Activated T-helper 2 cell treated with anti-CD3 and anti-CD28 coated beads, Interferon-gamma antibody, Interleukin-2, Interleukin-4, amounts not matched to agents 10 μg/mL and 5 μg/mL and 100 μg/mL, durations not matched to agents 14 hours and 24 hours and 36 hours (primary cell): ENCODE measurements around the gene XRCC5. TPM values are rescaled to one million over a fixed set of nuclear protein-coding genes. Genes with fewer than 3 reads are reported as not detected.

ENCODE experiments used
- DNase-seq: peaks from one replicate; pipeline ENCODE4 v3.0.0; 2021; ENCODE audit warnings: low spot score
- H3K27ac Mint-ChIP-seq: one replicate; pipeline ENCODE4 v1.8.0; 2021; ENCODE audit warnings: mixed read lengths
- H3K27me3 Mint-ChIP-seq: one replicate; pipeline ENCODE4 v1.8.0; 2021; ENCODE audit warnings: low read depth, mixed read lengths
- H3K36me3 Mint-ChIP-seq: one replicate; pipeline ENCODE4 v1.8.0; 2021; ENCODE audit warnings: low read depth, mixed read lengths
- H3K4me1 Mint-ChIP-seq: one replicate; pipeline ENCODE4 v1.8.0; 2021; ENCODE audit warnings: low read depth, mixed read lengths
- H3K4me3 Mint-ChIP-seq: one replicate; pipeline ENCODE4 v1.8.0; 2021; ENCODE audit warnings: low read depth, mild to moderate bottlenecking, moderate library complexity, mixed read lengths
- H3K9me3 Mint-ChIP-seq: one replicate; pipeline ENCODE4 v1.8.0; 2021; ENCODE audit warnings: mixed read lengths
- intact Hi-C: fragments of 100-400 bp; cut with micrococcal nuclease; formaldehyde crosslinking; loops from one replicate; pipeline ENCODE4 v1.15.1; 2023
- total RNA-seq: library from RNA; stranded (reverse); gene quantifications from 2 replicates; pipeline ENCODE4 v1.2.3, GENCODE V29; 2022

XRCC5 gene
- total RNA-seq, 1 donor from 2014 or later, result 452 TPM

GRCh38 chr2:216149741-216150140, 40.6 kb downstream of the XRCC5 start:
- DNase-seq, result no peak
- Mint-ChIP-seq H3K36me3 (peaks cover 71% of the 10 kb centered on the region), H3K27me3 (no peaks in the 10 kb centered on the region), H3K4me3 (no peak overlapping the region), H3K4me1 (peaks cover 21% of the 10 kb centered on the region), H3K9me3 (no peaks in the 10 kb centered on the region), H3K27ac (no peak overlapping the region)
- intact Hi-C loops, result no loop called here

DNA sequence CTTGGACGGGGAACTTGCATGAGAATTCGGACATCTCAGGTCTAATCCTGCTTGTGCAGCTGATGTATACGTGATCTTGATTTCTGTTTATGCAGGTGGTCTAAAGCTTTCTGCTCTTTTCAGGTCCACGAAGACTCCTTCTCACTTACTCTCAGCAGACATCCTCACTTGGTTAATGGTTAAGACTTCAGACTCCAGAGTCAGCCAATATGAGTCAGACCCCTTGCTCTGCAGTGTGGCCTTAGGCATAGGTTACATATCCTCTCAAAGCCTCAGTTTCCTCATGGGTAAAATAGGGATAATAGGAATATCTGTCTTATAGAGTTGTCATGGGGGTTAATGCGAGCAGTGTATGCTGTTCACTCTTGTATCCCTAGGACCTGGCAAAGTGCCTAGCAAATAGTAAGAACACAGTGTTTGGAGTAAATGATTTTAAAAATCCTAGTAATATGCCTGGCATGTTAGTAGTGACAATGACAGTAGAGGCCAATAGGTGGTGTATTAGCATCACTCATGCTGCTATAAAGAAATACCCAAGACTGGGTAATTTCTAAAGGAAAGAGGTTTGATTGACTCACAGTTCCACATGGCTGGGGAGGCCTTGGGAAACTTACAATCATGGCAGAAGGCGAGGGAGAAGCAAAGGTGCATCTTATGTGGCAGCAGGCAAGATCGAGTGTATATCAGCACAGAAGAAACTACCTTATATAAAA, 42.3 kb downstream of the XRCC5 start:
- DNase-seq, result no peak
- H3K27me3 Mint-ChIP-seq, result no peaks in the 10 kb centered on the region
- peak overlapping the region; percentile 45 for H3K27ac Mint-ChIP-seq
- intact Hi-C loops, result no loop called here
- no peak overlapping the region for H3K4me3 Mint-ChIP-seq
- peaks cover 21% of the 10 kb centered on the region for H3K4me1 Mint-ChIP-seq
- peaks cover 85% of the 10 kb centered on the region for H3K36me3 Mint-ChIP-seq
- H3K9me3 Mint-ChIP-seq, result no peaks in the 10 kb centered on the region

DNA sequence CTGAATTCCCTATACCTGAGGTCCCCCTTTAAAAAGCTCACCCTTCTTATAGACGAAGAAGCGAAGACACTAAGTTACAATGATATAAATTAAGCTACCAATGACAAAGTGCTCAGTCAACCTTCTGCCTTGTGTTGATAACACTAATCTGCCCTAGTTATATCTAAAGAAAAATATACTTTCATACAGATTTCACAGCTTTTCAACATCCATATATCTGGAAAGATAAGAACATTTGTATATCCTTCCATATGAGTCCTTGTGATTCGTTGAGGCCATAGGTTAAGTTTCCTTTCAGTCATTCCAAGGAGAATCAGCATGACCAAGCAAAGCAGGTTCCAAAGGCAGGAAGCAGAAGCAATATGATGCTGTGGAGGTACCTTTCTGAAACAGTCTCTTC, 46.8 kb downstream of the XRCC5 start:
- Mint-ChIP-seq H3K27me3 (no peaks in the 10 kb centered on the region), H3K36me3 (peaks cover 83% of the 10 kb centered on the region), H3K4me1 (peaks cover 13% of the 10 kb centered on the region), H3K9me3 (no peaks in the 10 kb centered on the region), H3K4me3 (no peak overlapping the region), H3K27ac (no peak overlapping the region)
- DNase-seq, result no peak
- intact Hi-C loops, result no loop called here

GRCh38 chr2:216156822-216157221, 47.7 kb downstream of the XRCC5 start:
- intact Hi-C loops, result no loop called here
- Mint-ChIP-seq H3K27me3 (no peaks in the 10 kb centered on the region), H3K4me1 (peaks cover 12% of the 10 kb centered on the region), H3K36me3 (peaks cover 83% of the 10 kb centered on the region), H3K4me3 (no peak overlapping the region), H3K27ac (no peak overlapping the region), H3K9me3 (no peaks in the 10 kb centered on the region)
- no peak for DNase-seq

DNA sequence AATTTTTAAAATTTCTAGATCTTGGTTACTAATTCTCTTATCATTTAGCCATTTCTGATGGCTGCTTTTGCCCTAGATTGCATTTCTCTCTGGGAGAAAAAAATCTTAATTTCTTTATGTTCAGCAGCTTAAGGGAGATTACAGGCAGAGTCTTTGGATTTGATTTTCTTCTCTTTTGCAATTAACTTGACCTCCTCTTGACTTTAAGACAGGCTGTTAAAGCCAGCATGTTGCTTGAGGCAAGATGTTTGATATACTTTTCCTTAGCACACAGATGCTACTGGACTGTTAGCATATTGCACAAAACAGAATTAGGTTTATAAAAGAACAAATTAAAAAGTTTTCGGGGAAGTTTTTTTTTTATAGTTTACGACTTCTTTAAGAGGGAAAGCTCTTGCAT, 50.0 kb downstream of the XRCC5 start:
- H3K9me3 Mint-ChIP-seq, result no peaks in the 10 kb centered on the region
- no peaks in the 10 kb centered on the region for H3K27me3 Mint-ChIP-seq
- H3K4me3 Mint-ChIP-seq, result no peak overlapping the region
- H3K4me1 Mint-ChIP-seq, result peaks cover 7% of the 10 kb centered on the region
- H3K27ac Mint-ChIP-seq, result peak overlapping the region; percentile 52
- DNase-seq, result no peak
- peaks cover 86% of the 10 kb centered on the region for H3K36me3 Mint-ChIP-seq
- intact Hi-C loops, result no loop called here

DNA sequence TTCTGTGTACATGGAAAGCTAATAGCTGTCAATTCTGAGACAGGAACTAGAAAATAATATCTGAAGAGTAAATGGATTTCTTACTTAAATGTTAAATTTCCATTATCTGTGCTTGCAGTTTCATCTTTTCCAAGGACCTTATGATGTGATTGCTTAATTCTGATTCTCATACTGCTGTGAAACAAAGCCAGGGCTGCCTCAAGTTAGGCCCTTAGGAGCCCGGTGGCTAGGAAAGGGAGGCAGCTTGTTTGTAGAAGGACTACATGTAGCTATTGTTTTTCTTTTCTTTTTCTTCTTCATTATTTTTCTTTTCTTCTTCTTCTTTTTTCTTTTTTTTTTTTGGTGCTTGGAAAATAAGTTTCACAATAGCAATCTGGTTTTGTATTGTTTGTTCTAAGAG, 50.5 kb downstream of the XRCC5 start:
- peaks cover 87% of the 10 kb centered on the region for H3K36me3 Mint-ChIP-seq
- peaks cover 7% of the 10 kb centered on the region for H3K4me1 Mint-ChIP-seq
- H3K4me3 Mint-ChIP-seq, result no peak overlapping the region
- H3K27ac Mint-ChIP-seq, result no peak overlapping the region
- H3K27me3 Mint-ChIP-seq, result no peaks in the 10 kb centered on the region
- no peak for DNase-seq
- no peaks in the 10 kb centered on the region for H3K9me3 Mint-ChIP-seq
- intact Hi-C loops, result loop anchor here (10.0 kb wide), 1 partner anchor 125 kb away; no protein-coding TSS in a partner anchor

- peaks cover 90% of the 10 kb centered on the region for H3K36me3 Mint-ChIP-seq
- H3K27ac Mint-ChIP-seq, result no peak overlapping the region
- intact Hi-C loops, result loop anchor here (10.0 kb wide), 1 partner anchor 124 kb away; no protein-coding TSS in a partner anchor
- H3K9me3 Mint-ChIP-seq, result no peaks in the 10 kb centered on the region
- no peak overlapping the region for H3K4me3 Mint-ChIP-seq
- H3K4me1 Mint-ChIP-seq, result peaks cover 8% of the 10 kb centered on the region
- H3K27me3 Mint-ChIP-seq, result no peaks in the 10 kb centered on the region
- DNase-seq, result no peak
These were observed 51.6 kb downstream of the XRCC5 start for GRCh38 chr2:216160786-216161185.

GRCh38 chr2:216161967-216162366, 52.8 kb downstream of the XRCC5 start:
- intact Hi-C loops, result loop anchor here (10.0 kb wide), 1 partner anchor 123 kb away; no protein-coding TSS in a partner anchor
- Mint-ChIP-seq H3K36me3 (peaks cover 88% of the 10 kb centered on the region), H3K27me3 (no peaks in the 10 kb centered on the region), H3K4me1 (peaks cover 8% of the 10 kb centered on the region), H3K27ac (no peak overlapping the region), H3K9me3 (no peaks in the 10 kb centered on the region), H3K4me3 (no peak overlapping the region)
- no peak for DNase-seq

DNA sequence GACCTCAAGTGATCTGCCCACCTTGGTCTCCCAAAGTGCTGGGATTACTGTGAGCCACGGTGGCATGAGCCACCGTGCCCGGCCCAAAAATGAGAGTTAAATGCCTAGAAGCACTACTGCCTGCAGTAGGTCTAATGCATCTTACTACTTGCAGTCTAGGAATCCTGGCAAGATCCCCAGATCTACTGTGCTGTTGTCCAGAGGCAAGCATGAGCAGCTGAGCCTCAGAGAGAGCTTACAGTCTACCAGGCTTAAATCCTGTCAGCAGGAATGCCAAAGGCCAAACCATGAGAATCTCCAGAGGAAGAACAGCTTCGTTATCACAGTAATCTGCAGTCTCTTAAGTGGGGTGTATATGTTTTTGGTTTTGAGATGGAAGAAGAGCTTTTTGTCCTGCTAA, 54.4 kb downstream of the XRCC5 start:
- Mint-ChIP-seq H3K4me3 (no peak overlapping the region), H3K27me3 (no peaks in the 10 kb centered on the region), H3K36me3 (peaks cover 84% of the 10 kb centered on the region), H3K4me1 (peaks cover 6% of the 10 kb centered on the region), H3K9me3 (no peaks in the 10 kb centered on the region), H3K27ac (no peak overlapping the region)
- DNase-seq, result no peak
- intact Hi-C loops, result loop anchor here (10.0 kb wide), 1 partner anchor 121 kb away; no protein-coding TSS in a partner anchor

DNA sequence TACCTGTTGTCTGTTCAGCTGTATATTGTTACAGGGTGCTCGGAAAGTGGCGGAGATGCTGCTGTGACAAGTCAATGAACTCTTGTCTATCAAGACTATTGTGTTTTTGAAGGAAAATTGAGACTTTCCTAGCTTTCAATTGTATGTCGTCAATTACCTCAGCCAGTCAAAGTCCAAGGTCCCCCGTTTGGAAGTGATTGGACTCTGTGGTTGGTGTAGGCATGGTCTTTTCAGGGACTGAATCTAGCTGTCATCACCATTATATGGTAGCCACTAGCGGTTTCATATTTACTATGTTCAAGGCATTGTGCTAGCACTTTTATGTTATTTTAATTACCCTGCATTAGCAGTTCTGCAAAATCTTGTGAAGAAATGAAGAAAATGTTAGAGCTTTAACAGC, 54.9 kb downstream of the XRCC5 start:
- H3K27me3 Mint-ChIP-seq, result no peaks in the 10 kb centered on the region
- no peak overlapping the region for H3K4me3 Mint-ChIP-seq
- intact Hi-C loops, result loop anchor here (10.0 kb wide), 1 partner anchor 121 kb away; no protein-coding TSS in a partner anchor
- H3K27ac Mint-ChIP-seq, result no peak overlapping the region
- DNase-seq, result no peak
- peaks cover 88% of the 10 kb centered on the region for H3K36me3 Mint-ChIP-seq
- no peaks in the 10 kb centered on the region for H3K9me3 Mint-ChIP-seq
- peaks cover 6% of the 10 kb centered on the region for H3K4me1 Mint-ChIP-seq

DNA sequence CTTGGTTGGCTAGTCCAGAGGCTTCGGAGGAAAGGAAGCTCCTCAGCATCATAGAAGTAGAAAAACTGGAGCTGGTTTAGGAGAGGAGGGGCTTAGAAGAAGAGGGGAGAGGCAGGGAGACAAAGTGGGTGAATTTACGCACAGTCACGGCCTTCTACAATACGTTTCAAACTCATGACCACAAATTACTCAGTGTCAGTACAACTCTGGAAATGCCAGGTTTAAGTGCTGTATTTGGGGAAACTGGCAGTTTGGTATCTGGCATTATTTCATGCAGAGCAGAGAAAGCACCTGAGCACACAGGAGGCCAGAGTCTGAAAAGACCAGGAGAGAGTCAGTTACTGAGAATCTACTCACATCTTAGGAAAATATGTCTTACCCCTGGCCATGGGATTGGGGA, 55.4 kb downstream of the XRCC5 start:
- no peak overlapping the region for H3K27ac Mint-ChIP-seq

GRCh38 chr2:216165711-216166110, 56.6 kb downstream of the XRCC5 start:
- Mint-ChIP-seq H3K27ac (peak overlapping the region; percentile 8), H3K4me1 (peaks cover 11% of the 10 kb centered on the region), H3K36me3 (peaks cover 87% of the 10 kb centered on the region), H3K4me3 (no peak overlapping the region), H3K9me3 (no peaks in the 10 kb centered on the region), H3K27me3 (no peaks in the 10 kb centered on the region)
- intact Hi-C loops, result loop anchor here (10.0 kb wide), 1 partner anchor 119 kb away; no protein-coding TSS in a partner anchor
- no peak for DNase-seq

More for the DNA sequence above, 55.4 kb downstream of the XRCC5 start:
- H3K9me3 Mint-ChIP-seq, result no peaks in the 10 kb centered on the region
- H3K4me3 Mint-ChIP-seq, result no peak overlapping the region
- peaks cover 87% of the 10 kb centered on the region for H3K36me3 Mint-ChIP-seq
- H3K4me1 Mint-ChIP-seq, result peaks cover 6% of the 10 kb centered on the region
- intact Hi-C loops, result loop anchor here (10.0 kb wide), 1 partner anchor 120 kb away; no protein-coding TSS in a partner anchor
- DNase-seq, result no peak
- H3K27me3 Mint-ChIP-seq, result no peaks in the 10 kb centered on the region

DNA sequence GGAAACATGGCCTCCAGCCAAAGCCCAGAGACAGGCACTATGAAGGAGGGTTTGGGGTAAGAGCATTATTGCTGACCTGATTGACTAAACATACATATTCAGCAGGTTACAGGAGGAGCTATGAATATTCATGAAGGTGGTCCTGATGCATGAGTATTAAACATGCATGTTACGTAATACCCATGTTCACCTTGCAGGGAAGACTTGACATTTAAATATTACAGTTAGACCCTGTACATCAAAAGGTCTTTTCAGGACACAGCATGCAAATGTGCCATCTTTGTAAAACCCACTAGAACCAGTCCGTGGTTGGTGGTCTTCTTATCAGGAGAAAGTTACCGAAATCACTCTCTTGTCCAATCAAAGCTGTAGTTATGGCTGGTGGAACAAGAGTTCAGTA, 59.9 kb downstream of the XRCC5 start:
- H3K36me3 Mint-ChIP-seq, result peaks cover 82% of the 10 kb centered on the region
- peaks cover 14% of the 10 kb centered on the region for H3K4me1 Mint-ChIP-seq
- intact Hi-C loops, result loop anchor here (10.0 kb wide), 1 partner anchor 116 kb away; no protein-coding TSS in a partner anchor
- DNase-seq, result no peak
- H3K9me3 Mint-ChIP-seq, result no peaks in the 10 kb centered on the region
- H3K27ac Mint-ChIP-seq, result no peak overlapping the region
- H3K4me3 Mint-ChIP-seq, result no peak overlapping the region
- no peaks in the 10 kb centered on the region for H3K27me3 Mint-ChIP-seq
